ENCODE data around the gene AMACR.

The AMACR gene

GRCh38 chr5:34005681-34006080 lies 2.2 kb downstream of the AMACR start:
- no peak for DNase-seq

- no peak for DNase-seq
These were observed 2.6 kb downstream of the AMACR start for GRCh38 chr5:34005211-34005610.

- DNase-seq, result no peak
These were observed 3.9 kb downstream of the AMACR start for GRCh38 chr5:34003941-34004340.

GRCh38 chr5:34002629-34003328 lies 5.1 kb downstream of the AMACR start:
- DNase-seq, result no peak

- no peak for DNase-seq
These were observed 6.5 kb downstream of the AMACR start for GRCh38 chr5:34001241-34001841.

GRCh38 chr5:33999978-34000377 lies 7.9 kb downstream of the AMACR start:
- DNase-seq, result no peak

- peak; percentile 84 for DNase-seq
These were observed 10.4 kb downstream of the AMACR start for GRCh38 chr5:33997331-33997983.

- peak; percentile 40 for DNase-seq
These were observed 12.0 kb downstream of the AMACR start for GRCh38 chr5:33995865-33996264.

GRCh38 chr5:33994845-33995244 lies 13.0 kb downstream of the AMACR start:
- DNase-seq, result peak; percentile 94

GRCh38 chr5:33992864-33993263 lies 15.0 kb downstream of the AMACR start:
- no peak for DNase-seq

GRCh38 chr5:33985447-33985846 lies 22.4 kb downstream of the AMACR start:
- no peak for DNase-seq

GRCh38 chr5:33984671-33985124 lies 23.2 kb downstream of the AMACR start, which contains the start of gene SLC45A2:
TSS of gene SLC45A2 (minus strand) at chr5:33984693. CDS start at chr5:33984583, 110 bp downstream.
- DNase-seq, result peak; percentile 75

- DNase-seq, result no peak
These were observed 23.7 kb downstream of the AMACR start for GRCh38 chr5:33984178-33984577.

GRCh38 chr5:33981408-33982162 lies 26.3 kb downstream of the AMACR start:
- peak; percentile 10 for DNase-seq

GRCh38 chr5:33980030-33980429 lies 27.8 kb downstream of the AMACR start:
- no peak for DNase-seq

GRCh38 chr5:33978306-33978705 lies 29.5 kb downstream of the AMACR start:
- no peak for DNase-seq

- no peak for DNase-seq
These were observed 31.5 kb downstream of the AMACR start for GRCh38 chr5:33976307-33976706.

- peak; percentile 9 for DNase-seq
These were observed 32.0 kb downstream of the AMACR start for GRCh38 chr5:33975852-33976251.

- no peak for DNase-seq
These were observed 34.6 kb downstream of the AMACR start for GRCh38 chr5:33973271-33973670.

- DNase-seq, result peak; percentile 66
These were observed 38.0 kb downstream of the AMACR start for GRCh38 chr5:33969572-33970452.

GRCh38 chr5:33968211-33969005 lies 39.4 kb downstream of the AMACR start:
- peak; percentile 4 for DNase-seq

Data from fibroblast of skin of abdomen (primary cell).